ENCODE results near the gene INF2.
A peak's percentile ranks its signal among the peaks of the same experiment; 100 is the strongest.

INF2 gene

DNA sequence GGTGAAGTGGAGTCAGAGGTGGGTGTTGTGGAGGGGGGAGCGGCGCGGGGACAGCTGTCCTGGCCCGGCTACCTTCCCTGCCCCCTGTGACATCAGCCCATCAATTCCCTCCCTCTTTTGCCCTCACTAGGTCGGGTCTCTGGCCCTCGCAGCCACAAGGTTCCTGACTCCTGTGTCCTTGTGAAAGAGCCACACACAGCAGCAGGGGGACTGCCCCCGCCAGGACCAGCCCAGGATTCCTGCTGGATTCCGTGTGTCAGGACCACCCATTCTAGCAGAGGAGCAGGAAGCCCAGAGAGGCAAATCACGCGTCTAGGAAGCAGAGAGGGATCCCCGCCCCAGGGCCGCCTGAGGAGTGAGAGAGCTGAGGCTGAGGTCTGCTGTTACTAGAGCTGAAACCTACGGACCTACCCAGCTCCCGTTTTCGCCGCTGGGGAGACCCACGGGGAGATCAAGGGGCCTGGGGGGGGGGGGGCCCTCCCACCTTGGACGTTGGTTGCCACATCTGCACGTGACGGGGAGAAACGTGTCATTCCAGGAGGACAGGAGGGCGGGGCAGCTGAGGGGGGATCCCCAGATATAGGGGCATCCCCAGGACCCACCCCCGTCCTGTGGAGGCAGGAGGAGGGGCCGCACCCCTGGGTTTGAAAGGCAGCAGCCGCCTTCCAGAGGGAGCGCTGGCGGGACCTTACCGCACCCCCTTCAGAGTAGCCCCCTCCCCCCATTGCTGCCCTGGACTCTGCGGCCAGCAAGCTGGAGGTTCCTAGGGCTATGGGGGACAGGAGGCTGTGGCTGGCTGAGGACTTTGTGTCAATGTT lies 12.5 kb upstream of the INF2 start:
- DNase-seq (ENCODE audit: low spot score), result no peak

DNA sequence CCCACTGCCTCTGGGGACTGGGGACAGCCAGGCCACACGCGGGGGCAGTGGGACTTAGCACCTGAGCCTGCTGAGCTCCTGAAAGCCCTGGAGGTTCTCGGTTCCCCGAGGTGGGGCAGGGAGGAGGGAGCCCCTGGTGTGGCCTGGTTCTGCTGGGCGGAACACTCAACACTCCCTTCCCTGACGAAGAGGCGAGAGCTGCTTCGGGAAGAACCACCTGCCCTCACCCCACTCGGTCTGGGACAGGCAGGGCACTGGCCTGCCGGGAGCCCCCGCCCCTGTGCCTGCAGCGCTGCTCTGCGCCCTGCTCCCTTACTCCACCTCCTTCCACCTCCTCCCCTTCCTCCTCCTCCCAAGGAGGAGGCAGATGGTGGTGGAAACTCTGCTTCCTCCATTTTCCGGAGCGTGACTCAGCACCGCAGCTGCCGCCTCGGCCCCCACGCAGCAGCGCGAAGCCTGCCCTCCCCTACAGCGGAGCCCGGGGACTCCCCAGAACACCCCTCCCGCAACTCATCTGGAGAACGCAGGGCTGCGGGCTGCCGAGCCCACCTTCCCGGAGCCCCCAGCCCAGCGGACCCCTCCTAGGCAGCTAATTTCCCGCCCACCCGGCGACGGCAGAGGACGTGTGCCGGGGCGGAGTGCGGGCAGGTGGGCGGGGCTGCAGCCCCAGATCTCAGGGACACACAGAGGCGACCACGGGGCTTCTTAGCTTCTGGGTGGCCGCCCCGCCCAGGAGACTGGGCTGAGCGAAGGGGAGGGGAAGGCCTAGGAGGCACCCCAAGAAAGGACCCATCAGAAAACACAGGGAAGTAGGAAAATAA lies 11.7 kb upstream of the INF2 start:
- DNase-seq (ENCODE audit: low spot score), result peak; percentile 86

DNA sequence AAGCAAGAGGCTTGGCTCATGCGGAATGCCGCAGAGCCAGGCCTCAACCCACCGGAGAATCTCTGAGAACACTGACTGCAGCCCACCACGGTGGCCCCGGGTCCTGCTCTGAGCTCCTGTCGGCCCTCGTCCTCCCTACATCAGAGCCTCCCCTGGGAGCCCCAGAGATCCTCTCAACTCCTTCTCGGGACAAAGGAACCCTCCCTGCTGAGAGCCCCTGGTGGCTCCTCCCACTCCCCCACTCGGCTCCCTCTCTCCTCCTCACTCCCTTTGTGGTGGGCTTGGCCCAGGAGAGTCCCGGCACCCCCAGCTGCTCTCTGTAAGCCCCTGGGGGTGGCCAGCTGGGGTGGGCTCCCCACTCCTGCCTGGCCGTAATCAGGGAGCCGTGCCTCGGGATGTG lies 11.1 kb upstream of the INF2 start:
- DNase-seq (ENCODE audit: low spot score), result no peak

DNA sequence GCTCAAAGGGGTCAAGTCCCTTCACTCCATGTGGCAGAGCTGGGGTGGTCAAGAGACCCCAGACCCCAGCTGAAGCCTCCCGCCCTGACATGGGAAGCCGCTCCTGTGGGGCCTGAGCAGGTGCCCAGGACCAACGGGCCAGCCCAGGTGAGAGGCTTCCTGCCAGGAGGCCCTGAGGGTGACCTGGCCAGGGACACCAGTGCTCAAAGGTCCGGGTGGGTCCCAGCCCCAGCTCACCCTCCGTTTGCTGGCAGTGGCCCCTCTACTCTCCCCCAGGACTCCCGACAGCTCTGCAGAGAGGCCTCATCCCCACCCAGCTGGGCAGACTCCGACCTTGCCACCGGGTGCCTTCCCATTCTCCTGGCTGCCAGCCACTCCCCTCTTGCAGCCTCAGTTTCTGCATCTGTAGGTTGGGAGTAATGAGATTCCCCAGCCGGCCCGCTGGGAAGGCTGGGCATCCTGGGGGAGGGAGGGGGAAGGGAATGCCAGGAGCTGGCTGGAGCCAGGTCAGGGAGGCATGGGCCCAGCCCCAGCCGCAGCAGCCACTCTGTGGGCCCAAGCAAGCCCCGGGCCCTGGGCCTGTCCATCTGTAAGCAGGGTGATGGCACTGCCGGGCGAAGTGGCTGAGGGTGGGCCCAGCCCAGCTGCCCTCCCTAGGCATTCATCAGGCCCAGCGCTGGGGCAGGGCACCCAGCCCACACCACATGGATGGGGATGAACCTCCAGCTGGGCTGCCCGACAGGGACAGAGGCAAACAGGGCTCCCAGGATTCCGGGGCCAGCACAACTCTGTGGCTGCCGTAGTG lies 10.3 kb upstream of the INF2 start:
- no peak for DNase-seq (ENCODE audit: low spot score)

DNA sequence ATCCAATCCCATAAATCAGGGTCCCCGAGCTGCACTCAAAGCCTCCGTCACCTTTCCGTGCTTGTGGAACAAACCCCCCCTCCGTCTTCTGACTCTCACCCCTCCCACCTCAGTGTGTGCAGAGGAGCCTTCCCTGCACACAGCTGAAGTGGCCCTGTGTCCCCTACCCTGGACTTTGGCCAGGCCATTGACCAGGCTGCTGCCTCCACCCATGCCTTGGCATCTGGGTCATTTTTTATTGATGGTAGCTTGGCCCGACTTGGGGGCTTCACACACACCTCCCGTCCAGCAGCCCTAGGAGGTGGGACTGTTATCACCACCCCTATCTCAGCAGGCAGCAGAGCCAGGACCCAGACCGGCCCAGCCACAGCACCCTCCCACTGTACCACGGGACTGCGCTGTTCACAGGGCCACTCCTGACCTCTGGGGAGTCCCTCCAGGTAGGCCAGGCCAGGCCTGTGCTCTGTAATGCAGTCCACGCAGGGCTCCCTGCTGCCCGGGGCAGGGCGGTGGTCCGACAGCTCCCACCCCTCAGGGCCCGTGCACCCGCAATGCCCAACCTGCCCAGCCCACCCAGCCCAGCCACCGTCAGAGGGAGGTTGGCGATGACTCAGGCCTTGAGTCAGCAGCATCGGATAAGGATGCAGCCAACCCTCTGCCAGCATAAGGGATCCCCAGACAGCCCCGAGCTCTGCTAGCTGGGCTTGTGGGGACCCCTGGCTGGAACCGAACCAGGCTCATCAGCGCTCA lies 9.2 kb upstream of the INF2 start:
- peak; percentile 77 for DNase-seq (ENCODE audit: low spot score)

DNA sequence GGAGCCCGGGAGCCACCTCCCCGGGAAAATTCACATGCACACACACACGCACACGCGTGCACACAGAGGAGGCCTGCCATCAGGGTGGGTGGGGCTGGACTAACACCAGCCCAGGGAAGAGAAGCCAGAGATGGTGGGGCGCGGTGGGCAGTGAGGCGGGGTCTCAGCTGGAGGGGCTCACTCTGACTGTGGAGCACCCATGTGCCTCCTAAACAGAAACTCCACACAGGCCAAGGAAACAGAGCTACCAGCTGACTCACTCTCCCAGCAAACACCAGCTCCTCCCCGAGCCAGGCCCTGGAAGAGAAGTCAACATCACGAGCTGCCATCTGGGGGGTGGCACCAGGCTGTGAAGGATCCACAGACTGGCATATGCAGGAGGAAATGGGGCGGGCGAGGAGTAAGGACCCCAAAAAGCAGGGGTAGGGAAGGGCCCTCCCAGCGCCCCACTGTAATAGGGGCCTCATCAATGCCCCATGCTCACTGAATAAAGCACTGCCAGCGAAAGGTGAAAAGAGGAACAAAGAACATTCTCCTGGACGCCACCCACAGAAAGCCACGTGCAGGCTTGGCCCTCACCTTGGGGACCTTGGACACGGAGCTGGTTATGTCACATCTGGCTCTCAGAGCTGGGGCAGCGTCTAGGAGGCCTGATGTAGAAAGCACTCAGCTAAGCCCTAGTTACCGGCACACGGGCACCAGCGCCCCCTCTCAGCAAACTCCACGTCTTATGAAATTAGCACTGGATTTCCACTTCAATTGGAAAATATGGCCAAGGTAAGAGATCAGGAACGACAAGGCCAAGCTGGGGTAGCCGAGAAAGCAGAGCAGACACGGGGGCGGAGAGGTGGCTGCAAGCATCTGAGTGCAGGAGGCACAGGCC lies 8.4 kb upstream of the INF2 start:
- DNase-seq (ENCODE audit: low spot score), result no peak

DNA sequence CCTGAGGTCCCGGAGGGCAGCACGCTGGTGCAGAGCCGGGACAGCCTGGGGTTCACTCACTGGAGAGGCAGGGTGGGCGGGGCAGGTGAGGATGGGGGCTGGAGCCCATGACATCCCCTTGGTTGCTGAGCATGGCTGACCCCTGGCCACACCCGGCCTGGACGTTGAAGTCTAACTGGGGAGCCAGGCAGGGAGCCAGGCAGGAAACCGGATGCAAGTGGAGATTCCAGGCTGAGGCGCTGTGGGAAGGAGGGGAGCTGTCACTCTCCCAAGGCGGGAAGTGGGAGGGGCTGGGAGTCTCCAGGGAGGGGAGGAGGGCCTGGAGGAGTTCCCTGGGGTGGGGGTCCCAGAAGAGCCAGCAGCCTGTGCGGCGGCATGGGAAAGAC lies 7.7 kb upstream of the INF2 start:
- peak; percentile 88 for DNase-seq (ENCODE audit: low spot score)

DNA sequence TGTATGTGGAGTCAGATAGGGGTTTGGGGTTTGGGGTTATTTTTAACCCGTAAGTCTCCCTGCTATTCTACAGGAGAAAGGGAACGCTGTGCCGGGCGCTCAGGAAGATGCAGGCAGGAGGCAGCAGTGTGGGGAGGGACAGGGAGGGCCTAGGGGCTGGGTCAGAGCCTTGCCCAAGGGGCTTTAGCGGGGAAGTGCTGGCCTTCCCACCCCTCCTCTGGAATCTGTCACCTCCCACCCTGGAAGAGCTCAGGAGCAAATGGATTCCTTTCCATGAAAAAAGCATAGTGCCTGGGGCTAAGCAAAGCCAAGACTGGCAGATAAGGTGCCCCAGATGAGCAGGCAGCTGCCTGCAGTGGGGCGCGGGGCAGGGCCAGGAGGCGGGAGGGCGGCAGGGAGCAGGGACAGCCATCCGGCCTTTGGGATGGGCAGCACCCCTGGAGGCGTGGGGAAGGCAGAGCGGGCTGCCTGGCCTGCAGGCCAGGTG lies 7.3 kb upstream of the INF2 start:
- DNase-seq (ENCODE audit: low spot score), result no peak

DNA sequence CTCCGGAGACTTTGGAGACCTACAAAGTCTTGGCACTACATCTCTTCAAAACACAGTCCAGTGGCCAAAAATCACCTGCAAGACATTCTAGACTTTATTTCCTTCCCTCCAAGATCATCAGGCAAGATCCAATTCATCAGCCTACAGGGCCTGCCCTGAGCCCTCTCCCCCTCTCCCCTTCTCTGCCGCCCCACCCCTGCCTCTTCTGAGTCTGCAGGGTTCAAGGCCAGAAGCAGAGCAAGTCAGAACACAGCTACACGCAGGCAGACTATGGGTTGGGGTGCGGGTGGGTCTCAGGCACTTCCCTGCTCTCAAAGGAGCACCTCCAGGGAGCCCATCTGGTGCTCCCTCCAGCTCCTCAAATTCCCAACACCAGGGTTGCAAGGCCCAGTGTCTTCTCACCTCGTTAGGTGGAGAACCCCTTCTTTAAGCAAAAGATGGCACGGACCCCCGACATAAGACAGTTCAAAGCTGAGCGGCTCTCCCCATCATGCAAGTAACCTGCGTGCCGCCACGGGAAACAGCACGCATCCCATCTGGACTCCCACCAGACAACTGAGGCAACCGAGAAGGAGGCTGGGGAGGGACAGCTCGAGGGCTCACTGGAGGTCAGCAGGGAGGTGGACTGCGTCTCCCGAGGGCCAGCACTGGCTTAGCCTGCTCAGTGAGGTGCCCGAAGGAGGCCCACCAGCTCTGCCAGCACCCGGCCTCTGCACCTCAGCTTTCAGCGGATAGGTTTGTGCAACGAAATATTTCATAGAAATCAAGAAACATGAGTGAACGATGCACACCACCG lies 5.6 kb upstream of the INF2 start:
- DNase-seq (ENCODE audit: low spot score), result no peak

DNA sequence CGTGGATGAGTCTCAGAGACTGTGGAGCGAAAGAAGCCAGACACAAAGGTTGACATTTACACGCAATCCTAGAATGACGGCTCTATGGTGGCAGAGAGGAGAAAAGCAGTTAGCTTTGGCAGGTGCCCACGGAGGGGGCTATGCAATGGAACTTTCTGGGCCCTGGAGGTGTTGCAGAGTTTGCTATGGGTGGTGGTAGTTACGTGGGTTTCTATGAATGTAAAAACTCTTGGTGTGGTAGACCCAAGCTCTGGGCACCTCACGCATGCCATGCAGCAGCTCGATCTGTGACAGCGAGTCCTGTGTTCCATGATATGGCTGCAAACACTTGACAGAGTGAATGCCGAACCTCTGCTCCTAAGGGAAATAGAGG lies 5.0 kb upstream of the INF2 start:
- no peak for DNase-seq (ENCODE audit: low spot score)

DNA sequence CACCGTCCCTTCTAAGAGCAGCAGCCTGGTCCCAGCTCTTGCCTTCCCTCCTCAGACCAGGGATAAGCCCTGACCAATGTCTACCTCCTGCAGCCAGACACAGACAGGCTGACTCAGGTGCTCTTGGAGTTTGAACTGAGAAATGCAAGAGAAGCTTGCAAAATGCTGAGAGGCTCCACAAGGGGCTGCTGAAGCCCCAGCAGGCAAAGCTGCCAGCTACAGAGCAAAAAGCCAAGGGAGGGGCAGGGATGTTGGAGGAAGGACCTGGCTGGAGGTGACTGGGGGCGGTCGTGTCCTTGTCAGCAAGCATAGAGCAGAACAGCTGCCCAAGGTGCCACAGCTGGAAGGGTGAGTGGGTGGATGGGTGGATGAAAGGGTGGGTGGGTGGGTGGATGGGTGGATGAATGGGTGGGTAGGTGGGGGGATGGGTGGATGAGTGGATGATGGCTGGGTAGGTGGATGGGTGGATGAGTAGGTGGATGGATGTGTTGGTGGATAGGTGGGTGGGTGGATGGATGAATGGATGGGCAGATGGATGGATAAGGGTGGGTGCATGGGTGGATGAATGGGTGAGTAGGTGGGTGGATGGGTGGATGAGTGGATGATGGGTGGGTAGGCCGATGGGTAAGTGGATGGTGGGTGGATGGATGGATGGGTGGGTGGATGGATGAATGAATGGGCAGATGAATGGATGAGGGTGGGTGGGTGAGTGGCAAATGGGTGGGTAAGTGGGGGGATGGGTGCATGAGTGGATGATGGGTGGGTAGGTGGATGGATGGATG lies 4.0 kb upstream of the INF2 start:
- no peak for DNase-seq (ENCODE audit: low spot score)

DNA sequence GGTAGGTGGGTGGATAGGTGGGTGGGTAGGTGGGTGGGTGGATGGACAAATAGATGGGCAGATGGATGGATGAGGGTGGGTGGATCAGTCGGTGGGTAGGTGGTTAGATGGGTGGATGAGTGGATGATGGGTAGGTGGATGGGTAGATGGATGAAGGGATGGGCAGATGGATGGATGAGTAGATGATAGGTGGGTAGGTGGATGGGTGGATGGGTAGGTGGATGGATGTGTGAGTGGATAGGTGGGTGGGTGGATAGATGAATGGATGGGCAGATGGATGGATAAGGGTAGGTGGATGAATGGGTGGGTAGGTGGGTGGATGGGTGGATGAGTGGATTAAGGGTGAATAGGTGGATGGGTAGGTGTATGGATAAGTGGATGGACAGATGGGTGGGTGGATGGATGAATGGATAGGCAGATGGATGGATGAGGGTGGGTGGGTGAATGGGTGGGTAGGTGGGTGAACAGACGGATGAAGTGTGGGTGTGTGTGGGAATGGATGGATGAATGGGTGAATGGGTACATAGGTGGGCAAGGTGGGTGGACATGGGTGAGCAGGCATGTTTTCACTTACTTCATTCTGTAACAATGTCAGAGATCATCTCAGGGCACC lies 3.3 kb upstream of the INF2 start:
- DNase-seq (ENCODE audit: low spot score), result no peak

DNA sequence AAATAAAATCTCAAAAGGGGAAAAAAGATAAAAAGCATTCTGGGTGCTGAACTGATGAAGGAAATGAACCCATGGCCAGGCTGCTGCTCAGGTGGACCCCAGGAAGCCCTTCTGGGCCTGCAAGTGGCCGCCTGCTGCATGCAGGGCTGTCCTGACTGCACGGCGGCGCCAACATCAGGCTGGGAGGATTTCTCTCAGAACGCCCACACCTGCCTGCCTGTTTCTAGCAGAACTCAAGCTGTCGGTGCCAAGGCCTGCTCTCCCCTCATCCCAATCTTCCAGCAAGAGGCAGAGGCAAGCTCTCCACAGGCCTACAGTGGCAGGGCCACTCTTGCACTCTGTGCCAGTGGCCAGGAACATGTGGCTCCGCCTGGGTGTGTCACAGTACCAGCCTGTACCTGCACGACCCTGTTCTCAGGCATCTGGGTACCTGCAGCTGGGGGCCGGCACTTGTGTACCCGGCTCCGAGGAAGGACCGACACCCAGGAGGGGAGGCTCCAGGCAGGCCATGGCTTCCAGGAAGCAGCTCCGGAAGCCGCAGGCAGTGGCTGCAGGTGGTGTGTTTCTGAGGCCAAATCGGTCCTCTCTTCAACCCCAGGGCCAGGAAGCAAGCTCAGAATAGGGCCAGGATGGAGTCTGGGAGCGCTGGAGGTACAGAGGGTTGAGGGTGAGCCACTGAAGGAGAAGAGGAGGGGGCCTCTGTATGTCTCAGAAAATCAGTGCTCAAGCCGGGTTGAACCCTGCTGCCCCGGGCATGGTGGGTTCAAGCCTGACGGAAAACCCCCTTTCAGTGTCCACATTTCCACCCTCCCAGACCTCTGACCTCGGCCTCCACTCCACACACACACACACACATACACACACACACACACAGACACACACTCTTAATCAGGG lies 2.5 kb upstream of the INF2 start:
- DNase-seq (ENCODE audit: low spot score), result no peak

DNA sequence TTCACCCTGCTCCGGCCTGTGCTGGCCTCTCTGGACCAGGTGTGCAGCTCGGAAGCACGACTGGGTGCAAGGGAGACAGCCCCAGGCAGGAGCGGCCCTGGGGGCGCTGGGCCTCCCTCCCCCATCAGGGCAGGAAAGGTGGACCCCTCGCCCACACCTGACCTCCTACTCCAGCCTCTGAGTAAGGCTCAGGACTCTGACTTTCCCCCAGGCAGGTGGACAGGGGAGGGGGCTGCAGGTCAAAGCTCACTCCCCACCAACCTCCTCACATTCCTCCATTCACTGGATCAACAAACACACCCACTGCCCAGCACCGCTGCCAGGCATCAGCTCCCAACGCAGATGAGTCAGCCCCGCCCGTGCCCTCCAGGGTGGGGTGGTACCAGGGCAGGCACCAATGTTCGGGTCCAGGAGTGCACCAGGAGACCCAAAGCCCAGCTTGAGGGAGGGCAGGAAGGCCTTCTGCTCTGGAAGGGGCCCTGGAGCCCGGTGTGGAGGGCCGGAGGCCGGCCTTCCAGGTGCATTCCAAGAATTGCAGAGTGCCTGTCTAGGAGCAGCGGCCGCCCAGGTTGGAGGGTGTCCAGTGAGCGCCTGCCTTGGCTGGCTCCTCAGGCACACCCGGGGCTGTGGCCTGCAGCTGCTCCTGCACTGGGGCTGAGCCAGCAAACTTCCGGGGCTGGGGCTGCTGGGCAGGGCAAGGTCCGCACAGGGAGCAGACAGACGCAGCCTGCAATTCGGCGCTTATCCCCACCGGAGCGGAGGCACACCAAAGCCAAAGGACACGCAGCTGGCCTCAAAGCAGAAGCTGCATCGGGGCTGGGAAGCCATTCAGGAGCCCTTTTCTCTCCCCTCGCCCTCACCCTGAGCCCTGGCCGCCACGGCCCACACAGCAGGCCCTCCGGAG lies 1.6 kb upstream of the INF2 start:
- DNase-seq (ENCODE audit: low spot score), result no peak

DNA sequence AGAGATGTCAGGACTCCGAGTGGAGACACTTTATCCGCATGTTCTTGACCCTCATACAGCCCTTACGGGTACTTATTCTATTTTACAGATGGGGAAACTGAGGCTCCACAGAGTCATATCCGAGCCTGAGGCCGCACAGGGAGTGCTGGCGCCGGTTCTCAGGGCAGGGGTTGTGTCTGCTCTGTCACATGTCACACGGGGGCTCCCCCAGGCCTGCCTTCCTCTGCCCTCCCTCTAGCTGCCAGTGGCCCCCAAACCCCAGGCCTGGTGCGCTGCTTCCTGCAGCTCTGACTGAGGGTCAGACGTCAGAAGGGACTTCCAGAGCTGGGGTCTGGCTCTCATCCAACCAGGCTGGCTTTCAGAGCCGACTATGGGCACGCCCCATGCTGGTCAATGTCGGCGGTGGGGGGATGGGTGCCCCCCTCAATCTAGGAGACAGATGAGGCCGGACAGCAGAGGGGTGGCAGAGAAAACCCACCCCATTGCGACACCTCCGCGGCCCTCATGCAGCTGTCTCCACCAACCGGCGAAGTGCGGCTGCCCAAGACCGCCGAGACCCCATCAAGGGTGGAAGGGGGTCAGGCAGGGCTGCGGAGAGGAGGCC lies 811 bp upstream of the INF2 start:
- DNase-seq (ENCODE audit: low spot score), result no peak

Data from kidney capillary endothelial cell (primary cell).